ENCODE measurements around the gene IFNA5. TPM values are rescaled to one million over a fixed set of nuclear protein-coding genes. Genes with fewer than 3 reads are reported as not detected.

Gene IFNA5
- total and polyA plus RNA-seq, 2 of the 4 experiments (the other 2 are of a cell fraction) = not detected

GRCh38 chr9:21324047-21324446 is 18.9 kb upstream of the IFNA5 start:
- Histone ChIP-seq H4K91ac (ENCODE audit: insufficient read depth, low read depth, low read length) (no peak overlapping the region), H3K27ac (ENCODE audit: insufficient read depth, low read length) (no peak overlapping the region), H2BK15ac (ENCODE audit: low read depth, low read length) (no peak overlapping the region), H3K9me3 (ENCODE audit: control insufficient read depth, insufficient read depth, low read length) (no peaks in the 10 kb centered on the region), H3K4me2 (ENCODE audit: low read depth, low read length) (no peak overlapping the region), H2AFZ (replicated peaks; ENCODE audit: low read length, poor library complexity) (no peak overlapping the region), H2BK20ac (ENCODE audit: low read depth, low read length) (no peak overlapping the region), H3K9me1 (ENCODE audit: insufficient read depth, low read length) (no peaks in the 10 kb centered on the region; the same call in 1 of the 2 replicates), H3K4me1 (ENCODE audit: control insufficient read depth, insufficient read depth, low read length) (no peaks in the 10 kb centered on the region), H3K18ac (ENCODE audit: low read depth, low read length) (no peak overlapping the region), H3K56ac (ENCODE audit: extremely low read depth, insufficient read depth, low read length) (no peak overlapping the region), H2AK5ac (ENCODE audit: low read depth, low read length) (no peak overlapping the region), H3K23ac (ENCODE audit: low read depth, low read length) (no peak overlapping the region), H3K27me3 (ENCODE audit: control insufficient read depth, insufficient read depth, low read length) (no peaks in the 10 kb centered on the region), H3K4ac (ENCODE audit: low read depth, low read length) (no peak overlapping the region), H2BK5ac (ENCODE audit: low read depth, low read length, poor library complexity, severe bottlenecking) (no peak overlapping the region), H3K14ac (replicated peaks; ENCODE audit: low read depth, low read length) (no peak overlapping the region), H4K5ac (ENCODE audit: low read depth, low read length) (no peak overlapping the region), H3K9ac (ENCODE audit: low read depth, low read length) (no peak overlapping the region), H3K36me3 (ENCODE audit: control insufficient read depth, insufficient read depth, low read length) (peaks cover 20% of the 10 kb centered on the region), H2AK9ac (replicated peaks; ENCODE audit: low read depth, low read length, poor library complexity) (no peak overlapping the region), H3K4me3 (ENCODE audit: insufficient read depth, low read depth, low read length) (no peak overlapping the region), H4K20me1 (ENCODE audit: insufficient read depth, low read length) (peaks cover 18% of the 10 kb centered on the region; the same call in 1 of the 2 replicates), H2BK120ac (ENCODE audit: low read depth, low read length) (no peak overlapping the region), H4K8ac (ENCODE audit: low read depth in 2 of 2, low read length in 2 of 2) (no peak overlapping the region), H3K79me1 (ENCODE audit: low read depth in 1 of 2, low read length in 2 of 2) (peaks cover 12 to 17% of the 10 kb centered on the region in 2 experiments; a peak in 3 of 4 replicates)
- ATAC-seq (ENCODE audit: low read depth) (no peak), DNase-seq (no peak)
- dilution Hi-C loops (cut with HindIII; ENCODE audit: low sequenced_read_pairs, unreplicated experiment) = no loop called here
- TF ChIP-seq SMC3 (IDR thresholded peaks at IDR 0.05; ENCODE audit: low read depth, low read length) (no peak), RFX5 (IDR thresholded peaks at IDR 0.05; ENCODE audit: low read depth, low read length) (no peak), NFE2L2 (IDR thresholded peaks at IDR 0.05; ENCODE audit: low read depth, low read length) (no peak), RAD21 (IDR thresholded peaks at IDR 0.05; ENCODE audit: low read length) (no peak), FOS (IDR thresholded peaks at IDR 0.05; ENCODE audit: low read depth, low read length) (no peak), CEBPB (IDR thresholded peaks at IDR 0.05; ENCODE audit: low read depth, low read length) (no peak), POLR2A (IDR thresholded peaks at IDR 0.05; ENCODE audit: low read depth, low read length) (no peak), RCOR1 (IDR thresholded peaks at IDR 0.05; ENCODE audit: insufficient replicate concordance, low read length) (no peak), USF2 (IDR thresholded peaks at IDR 0.05; ENCODE audit: low read depth, low read length) (no peak), MAZ (IDR thresholded peaks at IDR 0.05; ENCODE audit: borderline replicate concordance, low read depth, low read length) (no peak), CTCF (conservative IDR thresholded peaks at IDR 0.05; ENCODE audit: low read depth, low read length) (no peak), MXI1 (IDR thresholded peaks at IDR 0.05; ENCODE audit: borderline replicate concordance, low read depth, low read length) (no peak), ELK1 (IDR thresholded peaks at IDR 0.05; ENCODE audit: borderline replicate concordance, low read depth, low read length) (no peak), MAFK (IDR thresholded peaks at IDR 0.05; ENCODE audit: low read depth, low read length) (no peak), BHLHE40 (IDR thresholded peaks at IDR 0.05; ENCODE audit: low read depth, low read length) (no peak), CHD1 (IDR thresholded peaks at IDR 0.05; ENCODE audit: low read depth, low read length) (no peak)
- POLR2A ChIA-PET (ENCODE audit: unreplicated experiment) = no interaction called here
- BruUV-seq (replicated peaks) = no TSS peak
- CTCF ChIA-PET = no interaction called here
- WGBS, 2 experiments (ENCODE audit: extremely low coverage in 2 of 2, insufficient read length in 1 of 2) = no CpG with 5 or more reads among the region's 4 CpGs
- intact Hi-C loops (cut with micrococcal nuclease) = loop anchor here (10.0 kb wide), 1 partner anchor 921 kb away; no protein-coding TSS in a partner anchor
- in situ Hi-C loops (cut with MboI; ENCODE audit: low sequenced_read_pairs) = loop anchor here (5.0 to 25.0 kb wide), 2 partner anchors 473 to 938 kb away; no protein-coding TSS in a partner anchor

Data from IMR-90 (cell line).